Skeletal muscle tissue (tissue), 4 donors: ENCODE measurements around the gene MOV10. TPM values are rescaled to one million over a fixed set of nuclear protein-coding genes. Genes with fewer than 3 reads are reported as not detected.
A peak's percentile ranks its signal among the peaks of the same experiment; 100 is the strongest.

ENCODE experiments used
- H3K27ac ChIP-seq: one replicate; pipeline ENCODE4 v1.7.0; 2013; ENCODE audit warnings: mild to moderate bottlenecking, low read depth, low read length, inconsistent platforms
- H3K27me3 ChIP-seq, 3 donors: one replicate each; pipeline ENCODE4 v1.7.0; 2013; ENCODE audit warnings: low read length in 3 of 3; ENCODE audit not compliant: control insufficient read depth in 3 of 3, insufficient read depth in 3 of 3
- H3K36me3 ChIP-seq, 3 donors: one replicate each; pipeline ENCODE4 v1.7.0; 2013; ENCODE audit warnings: low read length in 3 of 3; ENCODE audit not compliant: control insufficient read depth in 3 of 3, insufficient read depth in 3 of 3
- H3K4me1 ChIP-seq, 3 donors: one replicate each; pipeline ENCODE4 v1.7.0; 2013; ENCODE audit warnings: low read length in 3 of 3, mild to moderate bottlenecking in 3 of 3; ENCODE audit not compliant: control insufficient read depth in 3 of 3, insufficient read depth in 3 of 3
- H3K4me3 ChIP-seq, 3 donors: one replicate each; pipeline ENCODE4 v1.7.0; 2013; ENCODE audit warnings: low read length in 3 of 3
- H3K9ac ChIP-seq, 3 donors: one replicate each; pipeline ENCODE4 v1.7.0; 2013; ENCODE audit warnings: low read length in 3 of 3, mild to moderate bottlenecking in 3 of 3, moderate library complexity in 2 of 3, low read depth in 1 of 3
- H3K9me3 ChIP-seq, 3 donors: one replicate each; pipeline ENCODE4 v1.7.0; 2013; ENCODE audit warnings: low read length in 3 of 3; ENCODE audit not compliant: control insufficient read depth in 3 of 3
- total RNA-seq: library from RNA; depleted of rRNA; stranded (reverse); fragments of >200 nt; gene quantifications from one replicate; pipeline ENCODE4 v1.2.3, GENCODE V29; 2014
- donor health status: Osteomylitis.

The MOV10 gene
- 27.7 TPM for total RNA-seq

GRCh38 chr1:112674440-112674985 is at the start of gene MOV10:
Gene MOV10, plus strand, starts transcription at chr1:112674659. Its CDS starts 254 bp downstream, at chr1:112674913.
- Histone ChIP-seq H3K36me3 (peaks cover 5 to 17% (median 8%) of the 10 kb centered on the region in 3 donors), H3K4me3 (peak within 1 kb of the TSS; percentile 87 to 89 (median 89))

GRCh38 chr1:112625696-112626095 is 48.8 kb upstream of the MOV10 start:
- Histone ChIP-seq H3K4me1 (peaks cover 14 to 36% (median 31%) of the 10 kb centered on the region in 3 donors), H3K9ac (no peak overlapping the region), H3K9me3 (no peaks in the 10 kb centered on the region), H3K27me3 (no peaks in the 10 kb centered on the region), H3K36me3 (peaks cover 2 to 4% (median 4%) of the 10 kb centered on the region in 3 donors), H3K4me3 (peak overlapping the region in 1 of 3 donors; percentile 7), H3K27ac (no peak overlapping the region)

More at GRCh38 chr1:112674440-112674985, at the start of gene MOV10:
- H3K9ac ChIP-seq: peak within 1 kb of the TSS; percentile 82 to 90 (median 88)
- H3K9me3 ChIP-seq: no peaks in the 10 kb centered on the region
- no peaks in the 10 kb centered on the region for H3K27me3 ChIP-seq
- H3K27ac ChIP-seq: peak within 1 kb of the TSS; percentile 75
- H3K4me1 ChIP-seq: peaks cover 16 to 25% (median 24%) of the 10 kb centered on the region in 3 donors

- peaks cover 10 to 31% (median 29%) of the 10 kb centered on the region in 3 donors for H3K4me1 ChIP-seq
- no peak overlapping the region for H3K4me3 ChIP-seq
- H3K9ac ChIP-seq: no peak overlapping the region
- H3K36me3 ChIP-seq: peaks cover 2 to 4% (median 4%) of the 10 kb centered on the region in 3 donors
- no peaks in the 10 kb centered on the region for H3K9me3 ChIP-seq
- no peak overlapping the region for H3K27ac ChIP-seq
- no peaks in the 10 kb centered on the region for H3K27me3 ChIP-seq
Measured at GRCh38 chr1:112626193-112626592, 48.3 kb upstream of the MOV10 start.

GRCh38 chr1:112626887-112627286 is 47.6 kb upstream of the MOV10 start:
- peak overlapping the region; percentile 42 for H3K27ac ChIP-seq
- no peaks in the 10 kb centered on the region for H3K27me3 ChIP-seq
- no peaks in the 10 kb centered on the region for H3K9me3 ChIP-seq
- H3K4me3 ChIP-seq: no peak overlapping the region
- H3K4me1 ChIP-seq: peaks cover 10 to 28% (median 27%) of the 10 kb centered on the region in 3 donors
- H3K36me3 ChIP-seq: peaks cover 2 to 4% (median 4%) of the 10 kb centered on the region in 3 donors
- no peak overlapping the region for H3K9ac ChIP-seq

- H3K4me3 ChIP-seq: no peak overlapping the region
- H3K27ac ChIP-seq: no peak overlapping the region
- peaks cover 12 to 23% (median 21%) of the 10 kb centered on the region in 3 donors for H3K4me1 ChIP-seq
- H3K9ac ChIP-seq: no peak overlapping the region
- H3K9me3 ChIP-seq: no peaks in the 10 kb centered on the region
- peaks cover 2 to 4% (median 4%) of the 10 kb centered on the region in 3 donors for H3K36me3 ChIP-seq
- H3K27me3 ChIP-seq: no peaks in the 10 kb centered on the region
Measured at GRCh38 chr1:112628516-112628915, 45.9 kb upstream of the MOV10 start.

GRCh38 chr1:112629256-112629655 is 45.2 kb upstream of the MOV10 start:
- Histone ChIP-seq H3K36me3 (peaks cover 2 to 4% (median 4%) of the 10 kb centered on the region in 3 donors), H3K27me3 (no peaks in the 10 kb centered on the region), H3K9ac (no peak overlapping the region), H3K9me3 (no peaks in the 10 kb centered on the region), H3K27ac (no peak overlapping the region), H3K4me1 (peaks cover 12 to 23% (median 21%) of the 10 kb centered on the region in 3 donors), H3K4me3 (no peak overlapping the region)

GRCh38 chr1:112633628-112634027 is 40.8 kb upstream of the MOV10 start:
- Histone ChIP-seq H3K27ac (no peak overlapping the region), H3K9ac (no peak overlapping the region), H3K36me3 (no peaks in the 10 kb centered on the region), H3K4me1 (peaks cover under 1 to 14% (median 13%) of the 10 kb centered on the region in 3 donors), H3K9me3 (no peaks in the 10 kb centered on the region), H3K4me3 (no peak overlapping the region), H3K27me3 (no peaks in the 10 kb centered on the region)

- Histone ChIP-seq H3K27ac (no peak overlapping the region), H3K4me3 (no peak overlapping the region), H3K9ac (no peak overlapping the region), H3K4me1 (peaks cover 0 to 14% (median 11%) of the 10 kb centered on the region in 3 donors), H3K36me3 (no peaks in the 10 kb centered on the region), H3K27me3 (no peaks in the 10 kb centered on the region), H3K9me3 (no peaks in the 10 kb centered on the region)
Measured at GRCh38 chr1:112634367-112634766, 40.1 kb upstream of the MOV10 start.

- no peak overlapping the region for H3K9ac ChIP-seq
- no peaks in the 10 kb centered on the region for H3K9me3 ChIP-seq
- no peak overlapping the region for H3K4me3 ChIP-seq
- H3K27me3 ChIP-seq: no peaks in the 10 kb centered on the region
- H3K4me1 ChIP-seq: peaks cover 0 to 12% (median 11%) of the 10 kb centered on the region in 3 donors
- H3K36me3 ChIP-seq: no peaks in the 10 kb centered on the region
- no peak overlapping the region for H3K27ac ChIP-seq
Measured at GRCh38 chr1:112636056-112636455, 38.4 kb upstream of the MOV10 start.

GRCh38 chr1:112636597-112637253 is 37.7 kb upstream of the MOV10 start:
- Histone ChIP-seq H3K9ac (no peak overlapping the region), H3K36me3 (no peaks in the 10 kb centered on the region), H3K4me3 (no peak overlapping the region), H3K9me3 (no peaks in the 10 kb centered on the region), H3K27me3 (no peaks in the 10 kb centered on the region), H3K4me1 (peaks cover 0 to 12% (median 11%) of the 10 kb centered on the region in 3 donors), H3K27ac (no peak overlapping the region)
